ENCODE results near the gene DISP1.

GRCh38 chr1:222783051-222783450, 31.8 kb upstream of the DISP1 start:
- TF ChIP-seq ATF3 (IDR thresholded peaks at IDR 0.05), result no peak
- TF ChIP-seq CTCF (IDR thresholded peaks at IDR 0.05; ENCODE audit: low read depth, low read length, missing input control), result no peak
- TF ChIP-seq YY1 (IDR thresholded peaks at IDR 0.05), result no peak
- no peak for TF ChIP-seq JUND (IDR thresholded peaks at IDR 0.05)
- no peak for TF ChIP-seq EGR1 (IDR thresholded peaks at IDR 0.05; ENCODE audit: low read depth in 2 of 2)
- no peak for TF ChIP-seq TAF1 (conservative IDR thresholded peaks at IDR 0.05)
- TF ChIP-seq RXRA (IDR thresholded peaks at IDR 0.05), result no peak
- no peak for TF ChIP-seq RAD21 (IDR thresholded peaks at IDR 0.05)
- no peak for TF ChIP-seq ZBTB33 (IDR thresholded peaks at IDR 0.05)
- no peak for TF ChIP-seq GABPA (IDR thresholded peaks at IDR 0.05 in 1 of 2, conservative IDR thresholded peaks at IDR 0.05 in 1 of 2)
- no peak for TF ChIP-seq REST (IDR thresholded peaks at IDR 0.05)
- no peak for TF ChIP-seq SP1 (IDR thresholded peaks at IDR 0.05)
